HFF-Myc (cell line): ENCODE results near the gene PPARGC1A.

Experiments used
- DNase-seq: peaks from one replicate; pipeline ENCODE4 v3.0.0-alpha.2; 2011; ENCODE audit warnings: low read depth; ENCODE audit errors: extremely low read depth
- H3K4me3 ChIP-seq: replicated peaks from 2 replicates; pipeline ENCODE4 v1.5.1; 2011; ENCODE audit warnings: low read depth, mild to moderate bottlenecking, control low read depth, low read length
- CTCF ChIP-seq: IDR thresholded peaks from 2 replicates; pipeline ENCODE4 v1.5.1; 2012; ENCODE audit warnings: mild to moderate bottlenecking, low read depth, low read length, control low read depth; ENCODE audit errors: missing control alignments

PPARGC1A gene

GRCh38 chr4:23871426-23871825, 18.4 kb downstream of the PPARGC1A start:
- no peak for TF ChIP-seq CTCF
- H3K4me3 ChIP-seq: no peak overlapping the region
- no peak for DNase-seq

- TF ChIP-seq CTCF: no peak
- H3K4me3 ChIP-seq: no peak overlapping the region
- DNase-seq: no peak
Measured at GRCh38 chr4:23866450-23867075, 23.3 kb downstream of the PPARGC1A start.

GRCh38 chr4:23861897-23862296, 27.9 kb downstream of the PPARGC1A start:
- DNase-seq: no peak
- no peak for TF ChIP-seq CTCF

GRCh38 chr4:23860919-23861318, 28.9 kb downstream of the PPARGC1A start:
- no peak for DNase-seq
- H3K4me3 ChIP-seq: no peak overlapping the region
- TF ChIP-seq CTCF: no peak

More at GRCh38 chr4:23861897-23862296, 27.9 kb downstream of the PPARGC1A start:
- H3K4me3 ChIP-seq: no peak overlapping the region

- TF ChIP-seq CTCF: no peak
- no peak for DNase-seq
- no peak overlapping the region for H3K4me3 ChIP-seq
Measured at GRCh38 chr4:23857367-23857959, 32.4 kb downstream of the PPARGC1A start.

GRCh38 chr4:23856630-23857029, 33.2 kb downstream of the PPARGC1A start:
- no peak for DNase-seq
- no peak overlapping the region for H3K4me3 ChIP-seq
- no peak for TF ChIP-seq CTCF
